Stimulated activated CD4-positive, alpha-beta T cell treated with anti-CD3 and anti-CD28 coated beads, Interleukin-15, amount 100 ng/mL, for 24 hours (primary cell): Measurements from ENCODE around the gene TMEM88.
A peak's percentile ranks its signal among the peaks of the same experiment; 100 is the strongest.

Source experiments
- DNase-seq: peaks from one replicate; pipeline ENCODE4 v3.0.0-alpha.2; 2020

Gene TMEM88

GRCh38 chr17:7887482-7888183, 32.8 kb downstream of the TMEM88 start:
- DNase-seq, result peak; percentile 93

GRCh38 chr17:7888184-7888920, 33.5 kb downstream of the TMEM88 start, which contains the start of gene CHD3:
Gene CHD3, plus strand, starts transcription at chr17:7888789. Its CDS starts 212 bp downstream, at chr17:7889001.
- peak; percentile 79 for DNase-seq

GRCh38 chr17:7889166-7889955, 34.5 kb downstream of the TMEM88 start:
- peak; percentile 57 for DNase-seq

GRCh38 chr17:7893187-7893880, 38.5 kb downstream of the TMEM88 start:
- no peak for DNase-seq

GRCh38 chr17:7894226-7894625, 39.4 kb downstream of the TMEM88 start:
- DNase-seq, result no peak

GRCh38 chr17:7894866-7895265, 40.0 kb downstream of the TMEM88 start:
- DNase-seq, result no peak

- DNase-seq, result no peak
These were observed 42.2 kb downstream of the TMEM88 start for GRCh38 chr17:7897090-7897489.

GRCh38 chr17:7897773-7898172, 42.9 kb downstream of the TMEM88 start:
- no peak for DNase-seq

GRCh38 chr17:7903154-7904103, 48.6 kb downstream of the TMEM88 start:
- DNase-seq, result no peak
